AG09309 (cell line): ENCODE measurements around the gene GRAMD1A.

Experiments used
- DNase-seq: peaks from one replicate; pipeline ENCODE4 v3.0.0-alpha.2; 2010; ENCODE audit warnings: low read depth
- H3K4me3 ChIP-seq: 2 replicates; pipeline ENCODE4 v1.5.1; 2011; ENCODE audit warnings: mild to moderate bottlenecking, low read depth, low read length, moderate library complexity; ENCODE audit not compliant: control insufficient read depth
- TF ChIP-seq, protein P1 (sequence below): IDR thresholded peaks from 2 replicates; pipeline ENCODE4 v1.5.1; 2011; ENCODE audit warnings: mild to moderate bottlenecking, low read depth, low read length, inconsistent platforms; ENCODE audit not compliant: insufficient read depth, control insufficient read depth; ENCODE audit errors: missing control alignments

Gene GRAMD1A

GRCh38 chr19:35021596-35021995, 21.5 kb downstream of the GRAMD1A start:
- H3K4me3 ChIP-seq: no peak overlapping the region
- TF ChIP-seq, protein P1, sequence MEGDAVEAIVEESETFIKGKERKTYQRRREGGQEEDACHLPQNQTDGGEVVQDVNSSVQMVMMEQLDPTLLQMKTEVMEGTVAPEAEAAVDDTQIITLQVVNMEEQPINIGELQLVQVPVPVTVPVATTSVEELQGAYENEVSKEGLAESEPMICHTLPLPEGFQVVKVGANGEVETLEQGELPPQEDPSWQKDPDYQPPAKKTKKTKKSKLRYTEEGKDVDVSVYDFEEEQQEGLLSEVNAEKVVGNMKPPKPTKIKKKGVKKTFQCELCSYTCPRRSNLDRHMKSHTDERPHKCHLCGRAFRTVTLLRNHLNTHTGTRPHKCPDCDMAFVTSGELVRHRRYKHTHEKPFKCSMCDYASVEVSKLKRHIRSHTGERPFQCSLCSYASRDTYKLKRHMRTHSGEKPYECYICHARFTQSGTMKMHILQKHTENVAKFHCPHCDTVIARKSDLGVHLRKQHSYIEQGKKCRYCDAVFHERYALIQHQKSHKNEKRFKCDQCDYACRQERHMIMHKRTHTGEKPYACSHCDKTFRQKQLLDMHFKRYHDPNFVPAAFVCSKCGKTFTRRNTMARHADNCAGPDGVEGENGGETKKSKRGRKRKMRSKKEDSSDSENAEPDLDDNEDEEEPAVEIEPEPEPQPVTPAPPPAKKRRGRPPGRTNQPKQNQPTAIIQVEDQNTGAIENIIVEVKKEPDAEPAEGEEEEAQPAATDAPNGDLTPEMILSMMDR: no peak
- DNase-seq: no peak

DNA sequence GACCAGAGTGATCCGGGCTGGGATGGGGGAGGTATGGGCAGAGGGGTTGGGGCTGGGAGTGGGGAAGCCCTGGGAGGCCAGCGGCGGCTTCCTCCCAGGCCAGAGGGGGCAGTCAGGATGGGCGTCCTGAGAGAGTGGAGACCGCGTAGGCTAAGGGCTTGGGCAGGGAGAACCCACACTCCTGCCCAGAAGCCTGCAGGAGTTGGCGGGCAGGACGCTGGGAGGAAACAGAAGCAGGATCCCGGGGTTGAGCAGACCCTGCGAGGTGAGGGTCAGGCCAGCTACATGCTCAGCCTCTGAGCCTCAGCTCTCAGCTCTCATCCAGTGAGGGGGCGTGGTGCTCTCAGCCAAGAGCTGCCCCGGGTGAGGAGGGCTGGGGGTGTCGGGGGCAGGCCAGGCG, 22.3 kb downstream of the GRAMD1A start:
- TF ChIP-seq, protein P1: no peak
- H3K4me3 ChIP-seq: no peak overlapping the region
- DNase-seq: no peak

- TF ChIP-seq, protein P1: no peak
These were observed 23.3 kb downstream of the GRAMD1A start for GRCh38 chr19:35023428-35023827.

GRCh38 chr19:35024095-35024494, 24.0 kb downstream of the GRAMD1A start:
- no peak overlapping the region for H3K4me3 ChIP-seq
- TF ChIP-seq, protein P1: no peak
- DNase-seq: no peak

More at GRCh38 chr19:35023428-35023827, 23.3 kb downstream of the GRAMD1A start:
- no peak for DNase-seq
- H3K4me3 ChIP-seq: no peak overlapping the region

DNA sequence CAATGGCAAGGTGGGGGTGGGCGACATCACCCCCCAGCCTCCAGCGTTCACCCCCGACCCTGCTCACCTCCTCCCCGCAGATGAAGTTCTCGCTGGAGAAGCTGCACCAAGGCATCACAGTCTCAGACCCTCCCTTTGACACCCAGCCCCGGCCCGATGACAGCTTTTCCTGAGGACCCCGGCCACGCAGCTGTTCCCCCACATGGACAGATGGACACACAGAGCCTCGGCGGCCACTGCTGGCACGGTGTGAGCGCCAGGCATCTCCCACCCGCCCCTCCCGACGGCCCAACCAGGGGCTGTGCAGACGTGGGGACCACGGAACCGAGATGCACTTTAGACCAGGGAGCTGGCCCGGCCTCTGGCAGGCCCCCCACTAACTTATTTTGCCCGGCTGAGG, 25.8 kb downstream of the GRAMD1A start:
- no peak for DNase-seq
- TF ChIP-seq, protein P1: no peak
- H3K4me3 ChIP-seq: no peak overlapping the region

DNA sequence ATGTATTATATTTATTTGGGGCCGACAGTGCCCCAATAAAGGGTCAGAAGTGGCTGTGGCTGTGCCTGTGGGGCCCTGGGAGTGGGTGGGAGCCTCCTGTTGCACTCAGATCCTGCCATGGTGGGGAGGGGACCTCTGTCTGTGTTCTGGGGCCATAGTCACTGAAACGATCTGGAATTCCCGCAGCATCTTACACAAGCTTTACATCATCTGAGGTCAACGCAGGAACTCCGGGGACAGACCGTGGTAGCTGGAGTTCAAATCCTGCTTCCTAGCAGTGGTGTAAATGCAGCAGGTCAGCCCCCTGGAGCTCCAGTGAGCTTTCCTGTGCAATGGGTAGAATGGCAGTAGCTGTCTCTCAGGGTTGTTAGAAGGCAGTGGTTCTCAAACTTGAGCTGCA, 26.3 kb downstream of the GRAMD1A start:
- no peak overlapping the region for H3K4me3 ChIP-seq
- TF ChIP-seq, protein P1: no peak
- DNase-seq: no peak

GRCh38 chr19:35027009-35027408, 26.9 kb downstream of the GRAMD1A start:
- TF ChIP-seq, protein P1: no peak
- DNase-seq: no peak
- no peak overlapping the region for H3K4me3 ChIP-seq
